GM23338 (cell line): Measurements from ENCODE around the gene ACTBL2. TPM values are rescaled to one million over a fixed set of nuclear protein-coding genes. Genes with fewer than 3 reads are reported as not detected.

Experiments
- ATAC-seq: fragments of 200-7000 bp; cut with Tn5 transposase; 3 replicates; pipeline ENCODE4 v1.9.1; 2020
- DNase-seq: peaks from one replicate; pipeline ENCODE4 v3.0.0-alpha.2; 2015; ENCODE audit warnings: low spot score
- H2AFZ ChIP-seq: fragments of 200-600 bp; sonication (generic); 2 replicates; pipeline ENCODE4 v1.8.0; 2016; ENCODE audit warnings: antibody characterized with exemption, mild to moderate bottlenecking, moderate library complexity
- H3F3A ChIP-seq: fragments of 200-600 bp; sonication (generic); replicated peaks from 2 replicates; pipeline ENCODE4 v1.8.0; 2017; ENCODE audit warnings: antibody characterized with exemption, mixed run types, low read depth
- H3K27ac ChIP-seq: fragments of 200-600 bp; sonication (generic); 2 replicates; pipeline ENCODE4 v1.6.1; 2016; ENCODE audit warnings: low read depth
- H3K27me3 ChIP-seq: fragments of 200-600 bp; sonication (generic); 2 replicates; pipeline ENCODE4 v1.8.0; 2016; ENCODE audit warnings: mild to moderate bottlenecking, mixed run types, moderate library complexity; ENCODE audit not compliant: insufficient read depth
- H3K36me3 ChIP-seq: fragments of 200-600 bp; sonication (generic); 2 replicates; pipeline ENCODE4 v1.8.0; 2016; ENCODE audit warnings: mild to moderate bottlenecking; ENCODE audit not compliant: insufficient read depth
- H3K4me1 ChIP-seq: fragments of 200-600 bp; sonication (generic); 2 replicates; pipeline ENCODE4 v1.8.0; 2016; ENCODE audit warnings: mild to moderate bottlenecking, moderate library complexity; ENCODE audit not compliant: insufficient read depth
- H3K4me2 ChIP-seq: fragments of 200-600 bp; sonication (generic); 2 replicates; pipeline ENCODE4 v1.7.1; 2017; ENCODE audit warnings: mixed run types
- H3K4me3 ChIP-seq: fragments of 200-600 bp; sonication (generic); 2 replicates; pipeline ENCODE4 v1.6.1; 2016; ENCODE audit warnings: mixed run types
- H3K79me2 ChIP-seq: fragments of 200-600 bp; sonication (generic); replicated peaks from 2 replicates; pipeline ENCODE4 v1.8.0; 2017; ENCODE audit warnings: mild to moderate bottlenecking; ENCODE audit not compliant: insufficient read depth
- H3K9me2 ChIP-seq: fragments of 200-600 bp; sonication (generic); 2 replicates; pipeline ENCODE4 v1.8.0; 2017; ENCODE audit not compliant: insufficient read depth
- H4K20me1 ChIP-seq: fragments of 200-600 bp; sonication (generic); replicated peaks from 2 replicates; pipeline ENCODE4 v1.8.0; 2017; ENCODE audit warnings: mild to moderate bottlenecking; ENCODE audit not compliant: insufficient read depth
- H3K27ac Mint-ChIP-seq: 2 replicates; pipeline ENCODE4 v1.8.0; 2020; ENCODE audit warnings: inconsistent platforms, mild to moderate bottlenecking, moderate library complexity, mixed read lengths
- H3K27me3 Mint-ChIP-seq: 3 replicates; pipeline ENCODE4 v1.8.0; 2022; ENCODE audit warnings: low read depth, mild to moderate bottlenecking, moderate library complexity, mixed read lengths, inconsistent platforms; ENCODE audit not compliant: insufficient read depth, poor library complexity
- H3K36me3 Mint-ChIP-seq: 3 replicates; pipeline ENCODE4 v1.8.0; 2021; ENCODE audit warnings: low read depth, mild to moderate bottlenecking, inconsistent platforms, moderate library complexity, mixed read lengths
- H3K4me1 Mint-ChIP-seq: 3 replicates; pipeline ENCODE4 v1.8.0; 2020; ENCODE audit warnings: mild to moderate bottlenecking, inconsistent platforms, mixed read lengths
- H3K4me3 Mint-ChIP-seq: 3 replicates; pipeline ENCODE4 v1.8.0; 2021; ENCODE audit warnings: moderate library complexity, mild to moderate bottlenecking, inconsistent platforms, mixed read lengths
- H3K9me3 Mint-ChIP-seq: 3 replicates; pipeline ENCODE4 v1.8.0; 2020; ENCODE audit warnings: moderate library complexity, mild to moderate bottlenecking, inconsistent platforms, mixed read lengths
- CTCF ChIP-seq, 2 experiments: fragments of 200-600 bp in 1 of 2; sonication (generic) in 1 of 2; conservative IDR thresholded peaks; 2 replicates each; pipeline versions ENCODE4 v1.5.1 to v1.6.1; 2016 to 2017; ENCODE audit warnings: antibody characterized with exemption in 2 of 2, low read depth in 2 of 2, mild to moderate bottlenecking in 2 of 2, moderate library complexity in 1 of 2
- ETS1 ChIP-seq: IDR thresholded peaks from 2 replicates; pipeline ENCODE4 v1.6.1; 2016; ENCODE audit warnings: antibody characterized with exemption
- EZH2phosphoT487 ChIP-seq: fragments of 200-600 bp; sonication (generic); IDR thresholded peaks from one replicate; pipeline ENCODE4 v1.8.1; 2018; ENCODE audit warnings: antibody characterized with exemption; ENCODE audit not compliant: unreplicated experiment
- REST ChIP-seq: IDR thresholded peaks from one replicate; pipeline ENCODE4 v1.6.1; 2018; ENCODE audit warnings: antibody characterized with exemption; ENCODE audit not compliant: unreplicated experiment
- ZNF331 ChIP-seq: fragments of 250-450 bp; sonication (Bioruptor Pico); IDR thresholded peaks from 2 replicates; pipeline ENCODE4 v1.5.0; 2020; ENCODE audit warnings: low read depth, mild to moderate bottlenecking, moderate library complexity
- polyA plus RNA-seq: library from polyadenylated mRNA; unstranded; fragments of >200 nt; fragmentation: Nextera tagmentation; extraction: Ambion mirVana; gene quantifications from 2 replicates; pipeline ENCODE4 v1.2.1, GENCODE V29; 2016
- total RNA-seq: library from RNA; depleted of rRNA; stranded (reverse); fragments of >200 nt; shearing (Covaris generic); gene quantifications from 2 replicates; pipeline ENCODE4 v1.2.3, GENCODE V29; 2014

The ACTBL2 gene
- total and polyA plus RNA-seq, 2 experiments from 2014 or later, result not detected

- no peak overlapping the region for H3K4me3 Mint-ChIP-seq
- H3K4me1 Mint-ChIP-seq, result peaks cover 4% of the 10 kb centered on the region; the same call in 2 of the 3 replicates
- ATAC-seq (no peak), DNase-seq (no peak)
- no peaks in the 10 kb centered on the region for H3K9me3 Mint-ChIP-seq
- Histone ChIP-seq H3K4me2 (no peak overlapping the region), H3K36me3 (no peaks in the 10 kb centered on the region), H3K79me2 (no peaks in the 10 kb centered on the region), H3K27ac (no peak overlapping the region), H3K4me3 (no peak overlapping the region), H3F3A (no peaks in the 10 kb centered on the region), H2AFZ (no peak overlapping the region), H3K9me2 (peaks cover 6% of the 10 kb centered on the region; the same call in 1 of the 2 replicates), H4K20me1 (no peaks in the 10 kb centered on the region), H3K27me3 (no peaks in the 10 kb centered on the region), H3K4me1 (no peaks in the 10 kb centered on the region)
- TF ChIP-seq ETS1, result no peak
- no peak overlapping the region for H3K27ac Mint-ChIP-seq
- no peaks in the 10 kb centered on the region for H3K27me3 Mint-ChIP-seq
- no peaks in the 10 kb centered on the region for H3K36me3 Mint-ChIP-seq
These were observed 3.5 kb upstream of the ACTBL2 start for GRCh38 chr5:57486027-57486602.

- no peaks in the 10 kb centered on the region; the same call in 2 of the 3 replicates for H3K9me3 Mint-ChIP-seq
- H3K27ac Mint-ChIP-seq, result no peak overlapping the region
- H3K36me3 Mint-ChIP-seq, result no peaks in the 10 kb centered on the region
- no peak for DNase-seq
- Histone ChIP-seq H3K4me1 (no peaks in the 10 kb centered on the region), H3K27me3 (no peaks in the 10 kb centered on the region), H3K4me3 (no peak overlapping the region), H3K36me3 (no peaks in the 10 kb centered on the region), H3K9me2 (no peaks in the 10 kb centered on the region; the same call in 1 of the 2 replicates), H3K27ac (no peak overlapping the region), H3K79me2 (no peaks in the 10 kb centered on the region), H4K20me1 (no peaks in the 10 kb centered on the region), H2AFZ (no peak overlapping the region), H3K4me2 (no peak overlapping the region), H3F3A (no peaks in the 10 kb centered on the region)
- peaks cover 3% of the 10 kb centered on the region for H3K27me3 Mint-ChIP-seq
- no peak overlapping the region for H3K4me3 Mint-ChIP-seq
- TF ChIP-seq EZH2phosphoT487, result no peak
- no peak for TF ChIP-seq CTCF (conservative IDR thresholded peaks at IDR 0.05; ENCODE audit: low read depth in 2 of 2)
- TF ChIP-seq REST, result no peak
- TF ChIP-seq ZNF331 (CRISPR knock-in tag), result no peak
- ATAC-seq, result no peak
- no peaks in the 10 kb centered on the region for H3K4me1 Mint-ChIP-seq
These were observed 3.8 kb downstream of the ACTBL2 start for GRCh38 chr5:57478826-57479225.
